SU-DHL-6 (cell line): ENCODE measurements around the gene ZNF667.

Experiments used
- H2AFZ ChIP-seq: fragments of 200-600 bp; sonication (generic); 2 replicates; pipeline ENCODE4 v1.6.1; 2014; ENCODE audit warnings: low read depth, mild to moderate bottlenecking, moderate library complexity, mixed read lengths, antibody characterized with exemption, low read length; ENCODE audit not compliant: severe bottlenecking
- H3F3A ChIP-seq: fragments of 200-600 bp; shearing (Covaris generic); 2 replicates; pipeline ENCODE4 v1.6.0; 2016; ENCODE audit warnings: antibody characterized with exemption, mild to moderate bottlenecking; ENCODE audit not compliant: insufficient read depth
- H3K27ac ChIP-seq: fragments of 200-600 bp; sonication (generic); 2 replicates; pipeline ENCODE4 v1.5.1; 2016; ENCODE audit warnings: low read depth, mild to moderate bottlenecking, low read length, moderate library complexity, mixed read lengths
- H3K27me3 ChIP-seq: fragments of 200-600 bp; sonication (generic), shearing (Covaris generic); 2 replicates; pipeline ENCODE4 v1.6.0; 2014; ENCODE audit warnings: mild to moderate bottlenecking, low read length
- H3K36me3 ChIP-seq: fragments of 200-600 bp; sonication (generic); 2 replicates; pipeline ENCODE4 v1.6.1; 2014; ENCODE audit warnings: mild to moderate bottlenecking, low read length, mixed read lengths
- H3K4me2 ChIP-seq: fragments of 300-600, 200-600 bp; shearing (Covaris generic), sonication (generic); 2 replicates; pipeline ENCODE4 v1.6.0; 2014; ENCODE audit warnings: low read length, low read depth, mild to moderate bottlenecking; ENCODE audit not compliant: poor library complexity, severe bottlenecking
- H3K4me3 ChIP-seq: fragments of 200-600 bp; sonication (generic); 2 replicates; pipeline ENCODE4 v1.5.1; 2014; ENCODE audit warnings: antibody characterized with exemption, low read length, mild to moderate bottlenecking, mixed read lengths; ENCODE audit not compliant: insufficient read depth, poor library complexity, severe bottlenecking
- H3K79me2 ChIP-seq: fragments of 200-600 bp; sonication (generic); 2 replicates; pipeline ENCODE4 v1.6.1; 2014; ENCODE audit warnings: mild to moderate bottlenecking, low read length, moderate library complexity; ENCODE audit not compliant: insufficient read depth
- H3K9ac ChIP-seq: fragments of 200-600 bp; sonication (generic); 2 replicates; pipeline ENCODE4 v1.7.0; 2014; ENCODE audit warnings: mild to moderate bottlenecking, low read length
- H3K9me2 ChIP-seq: fragments of 200-600 bp; sonication (generic); replicated peaks from 2 replicates; pipeline ENCODE4 v1.6.1; 2014; ENCODE audit warnings: low read length; ENCODE audit not compliant: insufficient read depth
- H3K9me3 ChIP-seq: fragments of 200-600 bp; sonication (generic); 2 replicates; pipeline ENCODE4 v1.6.1; 2014; ENCODE audit warnings: low read length, mixed read lengths; ENCODE audit not compliant: insufficient read depth
- H4K20me1 ChIP-seq: fragments of 200-600 bp; sonication (generic); 2 replicates; pipeline ENCODE4 v1.6.1; 2014; ENCODE audit warnings: low read depth, mild to moderate bottlenecking, antibody characterized with exemption, low read length, moderate library complexity, mixed read lengths
- CTCF ChIP-seq: fragments of 200-600 bp; sonication (generic); IDR thresholded peaks from one replicate; pipeline ENCODE4 v1.5.1; 2017; ENCODE audit warnings: antibody characterized with exemption, mild to moderate bottlenecking, low read length, moderate library complexity; ENCODE audit not compliant: insufficient read depth, poor library complexity, severe bottlenecking
- EZH2phosphoT487 ChIP-seq: fragments of 200-600 bp; sonication (generic), shearing (Covaris generic); conservative IDR thresholded peaks from 2 replicates; pipeline ENCODE4 v1.6.1; 2018; ENCODE audit warnings: mild to moderate bottlenecking, antibody characterized with exemption, low read length, moderate library complexity, mixed read lengths

Gene ZNF667

DNA sequence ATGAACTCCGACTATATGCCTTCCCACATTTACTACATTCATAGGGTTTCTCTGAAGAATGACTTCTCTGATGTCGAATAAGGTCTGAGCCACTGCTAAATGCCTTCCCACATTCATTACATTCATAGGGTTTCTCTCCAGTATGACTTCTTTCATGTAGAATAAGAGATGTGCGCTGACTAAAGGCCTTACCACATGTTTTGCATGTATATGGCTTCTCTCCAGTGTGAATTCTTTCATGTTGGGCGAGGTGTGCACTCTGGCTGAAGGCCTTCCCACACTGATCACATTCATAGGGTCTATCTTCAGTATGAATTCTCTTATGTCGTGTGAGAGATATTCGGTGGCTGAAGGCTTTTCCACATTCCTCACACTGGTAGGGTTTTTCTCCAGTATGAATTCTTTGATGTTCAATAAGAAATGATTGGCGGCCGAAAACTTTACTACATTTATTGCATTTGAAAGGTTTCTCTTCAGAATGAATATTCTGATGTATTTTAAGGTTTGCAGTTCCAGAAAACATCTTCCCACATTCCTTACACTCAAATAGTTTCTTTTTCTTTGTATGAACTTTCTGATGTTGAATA, 35.8 kb downstream of the ZNF667 start:
- H3K9ac ChIP-seq = no peak overlapping the region
- H3K4me3 ChIP-seq = no peak overlapping the region
- no peak overlapping the region for H3K4me2 ChIP-seq
- H3K36me3 ChIP-seq = no peaks in the 10 kb centered on the region
- TF ChIP-seq EZH2phosphoT487 (no peak), CTCF (no peak)
- no peak overlapping the region for H3K27ac ChIP-seq
- no peaks in the 10 kb centered on the region for H3F3A ChIP-seq
- no peaks in the 10 kb centered on the region for H3K9me2 ChIP-seq
- H3K9me3 ChIP-seq = peaks cover 40% of the 10 kb centered on the region; the same call in 1 of the 2 replicates
- H3K79me2 ChIP-seq = no peaks in the 10 kb centered on the region
- H4K20me1 ChIP-seq = no peaks in the 10 kb centered on the region
- H2AFZ ChIP-seq = no peak overlapping the region
- no peaks in the 10 kb centered on the region for H3K27me3 ChIP-seq

- H3K4me2 ChIP-seq = no peak overlapping the region
- no peak overlapping the region for H3K27ac ChIP-seq
- H3K9ac ChIP-seq = no peak overlapping the region
- peaks cover 38% of the 10 kb centered on the region for H3K36me3 ChIP-seq
- no peaks in the 10 kb centered on the region for H3K27me3 ChIP-seq
- H3K79me2 ChIP-seq = no peaks in the 10 kb centered on the region
- no peak overlapping the region for H3K4me3 ChIP-seq
- H3K9me2 ChIP-seq = no peaks in the 10 kb centered on the region
- TF ChIP-seq EZH2phosphoT487 (no peak), CTCF (no peak)
- H4K20me1 ChIP-seq = no peaks in the 10 kb centered on the region
- H3F3A ChIP-seq = peaks cover 5% of the 10 kb centered on the region; the same call in 1 of the 2 replicates
- no peak overlapping the region for H2AFZ ChIP-seq
- H3K9me3 ChIP-seq = peaks cover 82% of the 10 kb centered on the region
Measured at GRCh38 chr19:56423985-56424353, 53.2 kb downstream of the ZNF667 start.

DNA sequence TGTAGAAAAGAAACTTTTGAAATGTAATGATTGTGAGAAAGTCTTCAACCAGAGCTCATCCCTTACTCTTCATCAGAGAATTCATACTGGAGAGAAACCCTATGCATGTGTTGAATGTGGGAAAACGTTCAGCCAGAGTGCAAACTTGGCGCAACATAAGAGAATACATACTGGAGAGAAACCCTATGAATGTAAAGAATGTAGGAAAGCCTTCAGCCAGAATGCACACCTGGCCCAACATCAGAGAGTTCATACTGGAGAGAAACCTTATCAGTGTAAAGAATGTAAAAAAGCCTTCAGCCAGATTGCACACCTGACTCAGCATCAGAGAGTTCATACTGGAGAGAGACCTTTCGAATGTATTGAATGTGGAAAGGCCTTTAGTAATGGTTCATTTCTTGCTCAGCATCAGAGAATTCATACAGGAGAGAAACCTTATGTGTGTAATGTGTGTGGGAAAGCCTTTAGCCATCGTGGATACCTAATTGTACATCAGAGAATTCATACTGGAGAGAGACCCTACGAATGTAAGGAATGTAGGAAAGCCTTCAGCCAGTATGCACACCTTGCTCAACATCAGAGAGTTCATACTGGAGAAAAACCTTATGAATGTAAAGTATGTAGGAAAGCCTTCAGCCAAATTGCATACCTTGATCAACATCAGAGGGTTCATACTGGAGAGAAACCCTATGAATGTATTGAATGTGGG, 53.7 kb downstream of the ZNF667 start:
- Histone ChIP-seq H3F3A (peaks cover 5% of the 10 kb centered on the region; the same call in 1 of the 2 replicates), H3K4me2 (no peak overlapping the region), H3K4me3 (no peak overlapping the region), H3K79me2 (no peaks in the 10 kb centered on the region), H3K9ac (no peak overlapping the region), H4K20me1 (no peaks in the 10 kb centered on the region), H3K9me3 (peaks cover 84% of the 10 kb centered on the region), H3K27ac (no peak overlapping the region), H3K9me2 (no peaks in the 10 kb centered on the region), H3K27me3 (no peaks in the 10 kb centered on the region), H2AFZ (no peak overlapping the region), H3K36me3 (peaks cover 43% of the 10 kb centered on the region)
- TF ChIP-seq CTCF = no peak
